ENCODE results near the gene PARD3. TPM values are rescaled to one million over a fixed set of nuclear protein-coding genes. Genes with fewer than 3 reads are reported as not detected.

PARD3 gene
- total and polyA plus RNA-seq, 2 donors (not counting 3 experiments of a cell fraction or from before 2014, with no cell fraction given): 7.3 to 24.1 TPM

- Histone ChIP-seq H3K79me2 (ENCODE audit: control insufficient read depth, insufficient read depth, low read length) (no peaks in the 10 kb centered on the region), H3K9me1 (replicated peaks; ENCODE audit: control insufficient read depth, extremely low read depth, insufficient read depth, low read length) (no peaks in the 10 kb centered on the region), H2AFZ (ENCODE audit: low read depth, low read length) (no peak overlapping the region), H3K36me3 (ENCODE audit: control insufficient read depth in 2 of 2, extremely low read depth in 1 of 2, insufficient read depth in 2 of 2, low read length in 2 of 2) (no peaks in the 10 kb centered on the region), H3K4me1 (ENCODE audit: control insufficient read depth, extremely low read depth, insufficient read depth, low read length) (no peaks in the 10 kb centered on the region), H3K9me3 (replicated peaks; ENCODE audit: control insufficient read depth, insufficient read depth, low read length) (no peaks in the 10 kb centered on the region), H3K4me3 (replicated peaks in 1 of 3; ENCODE audit: insufficient read depth in 1 of 3, low read depth in 1 of 3, low read length in 3 of 3) (no peak overlapping the region), H3K27ac (ENCODE audit: insufficient read depth, low read depth, low read length) (no peak overlapping the region), H3K27me3 (ENCODE audit: control insufficient read depth in 2 of 2, insufficient read depth in 2 of 2, low read length in 2 of 2) (peaks cover 6% of the 10 kb centered on the region in 2 experiments), H4K20me1 (replicated peaks; ENCODE audit: control insufficient read depth, extremely low read depth, insufficient read depth, low read length) (no peaks in the 10 kb centered on the region), H3K9ac (replicated peaks; ENCODE audit: extremely low read depth, insufficient read depth, low read length) (no peak overlapping the region), H3K4me2 (ENCODE audit: insufficient read depth, low read length) (no peak overlapping the region)
- dilution Hi-C loops (cut with MboI; ENCODE audit: extremely low pct_ligation_motif_present, low sequenced_read_pairs) (no loop called here), intact Hi-C loops (cut with micrococcal nuclease) (no loop called here)
- BruUV-seq (replicated peaks): no TSS peak
- CTCF ChIA-PET: interaction anchor here (1.2 kb wide), 1 partner anchor 14 kb away, joined by 4 read pairs; no protein-coding TSS in a partner anchor
- TF ChIP-seq GATA2 (IDR thresholded peaks at IDR 0.05; ENCODE audit: insufficient read depth, insufficient read length, low read depth, low read length) (no peak), MYC (IDR thresholded peaks at IDR 0.05; ENCODE audit: low read depth, low read length) (no peak), CTCF (IDR thresholded peaks at IDR 0.05; ENCODE audit: extremely low read depth in 1 of 2, insufficient read depth in 1 of 2, low read depth in 1 of 2, low read length in 2 of 2) (no peak), EZH2 (IDR thresholded peaks at IDR 0.05; ENCODE audit: borderline replicate concordance, low read depth, low read length, severe bottlenecking) (no peak), JUN (IDR thresholded peaks at IDR 0.05; ENCODE audit: borderline replicate concordance, insufficient read depth, insufficient read length, low read depth) (no peak), FOS (IDR thresholded peaks at IDR 0.05; ENCODE audit: borderline replicate concordance, insufficient read depth, low read length) (no peak), POLR2A (IDR thresholded peaks at IDR 0.05; ENCODE audit: low read depth, low read length) (no peak), MAX (IDR thresholded peaks at IDR 0.05; ENCODE audit: insufficient read depth, insufficient read length) (no peak), POLR2AphosphoS5 (IDR thresholded peaks at IDR 0.05; ENCODE audit: insufficient read depth, low read depth, low read length) (no peak)
- FAIRE-seq (no peak), DNase-seq (ENCODE audit: low read depth, low spot score) (no peak)
- POLR2A ChIA-PET: interaction anchor here (0.6 kb wide), 1 partner anchor 109 kb away, joined by 4 read pairs; no protein-coding TSS in a partner anchor
These were observed 23.3 kb upstream of the PARD3 start for GRCh38 chr10:34838366-34838900.
